AG09309 (cell line): Measurements from ENCODE around the gene XRCC6.

Experiments used
- DNase-seq: peaks from one replicate; pipeline ENCODE4 v3.0.0-alpha.2; 2010; ENCODE audit warnings: low read depth
- H3K4me3 ChIP-seq: 2 replicates; pipeline ENCODE4 v1.5.1; 2011; ENCODE audit warnings: mild to moderate bottlenecking, low read depth, low read length, moderate library complexity; ENCODE audit not compliant: control insufficient read depth
- CTCF ChIP-seq: IDR thresholded peaks from 2 replicates; pipeline ENCODE4 v1.5.1; 2011; ENCODE audit warnings: mild to moderate bottlenecking, low read depth, low read length, inconsistent platforms; ENCODE audit not compliant: insufficient read depth, control insufficient read depth; ENCODE audit errors: missing control alignments

XRCC6 gene

GRCh38 chr22:41578114-41578513, 43.0 kb upstream of the XRCC6 start:
- no peak overlapping the region for H3K4me3 ChIP-seq
- DNase-seq = no peak
- TF ChIP-seq CTCF = no peak

GRCh38 chr22:41578818-41579217, 42.3 kb upstream of the XRCC6 start:
- no peak for DNase-seq
- no peak overlapping the region for H3K4me3 ChIP-seq
- TF ChIP-seq CTCF = no peak

GRCh38 chr22:41579297-41579996, 41.6 kb upstream of the XRCC6 start:
- no peak for TF ChIP-seq CTCF
- H3K4me3 ChIP-seq = no peak overlapping the region

GRCh38 chr22:41579997-41580355, 41.1 kb upstream of the XRCC6 start:
- no peak for TF ChIP-seq CTCF
- no peak overlapping the region for H3K4me3 ChIP-seq
- no peak for DNase-seq

More at GRCh38 chr22:41579297-41579996, 41.6 kb upstream of the XRCC6 start:
- DNase-seq = no peak

- H3K4me3 ChIP-seq = no peak overlapping the region
- no peak for TF ChIP-seq CTCF
- no peak for DNase-seq
Measured at GRCh38 chr22:41582694-41583093, 38.4 kb upstream of the XRCC6 start.

DNA sequence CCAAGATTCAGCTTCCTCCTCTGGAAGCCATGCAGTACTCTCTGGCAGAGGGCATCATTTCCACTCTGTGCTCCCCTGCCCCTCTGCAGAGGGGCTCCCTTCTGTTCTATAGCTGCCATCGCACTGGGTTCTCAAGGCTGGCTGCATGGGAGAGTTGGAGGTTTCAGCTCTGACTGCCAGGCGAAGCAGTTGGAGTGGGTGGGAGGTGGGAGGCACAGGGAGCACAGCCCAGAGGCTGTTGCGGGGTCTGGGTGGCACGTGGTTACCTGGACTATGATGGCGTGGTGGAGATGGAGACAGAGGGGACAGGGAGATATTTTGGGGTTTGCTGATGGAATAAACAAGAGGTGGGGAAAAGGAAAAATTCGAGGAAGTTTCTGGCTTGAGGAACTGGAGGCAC, 36.2 kb upstream of the XRCC6 start:
- TF ChIP-seq CTCF = no peak
- no peak overlapping the region for H3K4me3 ChIP-seq
- no peak for DNase-seq
